Myocyte (in vitro differentiated cells): Measurements from ENCODE around the gene PHPT1. TPM values are rescaled to one million over a fixed set of nuclear protein-coding genes. Genes with fewer than 3 reads are reported as not detected.
"Not testable (repeated sequence)": the region's sequence is repeated elsewhere in the genome, so short reads cannot be mapped to it uniquely, and the experiment has no call there.

Source experiments
- DNase-seq: peaks from one replicate; pipeline ENCODE4 v3.0.0-alpha.2; 2012; ENCODE audit warnings: low read depth
- polyA plus RNA-seq: library from polyadenylated mRNA; unstranded; fragments of >200 nt; gene quantifications from one replicate; pipeline ENCODE4 v1.2.1, GENCODE V29; 2012; ENCODE audit warnings: missing spikeins
- total RNA-seq: library from RNA; depleted of rRNA; stranded (reverse); fragments of >200 nt; gene quantifications from 2 replicates; pipeline ENCODE4 v1.2.3, GENCODE V29; 2014

The PHPT1 gene
- 106 and 131 TPM in 2 replicates for total RNA-seq
- polyA plus RNA-seq = 326 TPM

DNA sequence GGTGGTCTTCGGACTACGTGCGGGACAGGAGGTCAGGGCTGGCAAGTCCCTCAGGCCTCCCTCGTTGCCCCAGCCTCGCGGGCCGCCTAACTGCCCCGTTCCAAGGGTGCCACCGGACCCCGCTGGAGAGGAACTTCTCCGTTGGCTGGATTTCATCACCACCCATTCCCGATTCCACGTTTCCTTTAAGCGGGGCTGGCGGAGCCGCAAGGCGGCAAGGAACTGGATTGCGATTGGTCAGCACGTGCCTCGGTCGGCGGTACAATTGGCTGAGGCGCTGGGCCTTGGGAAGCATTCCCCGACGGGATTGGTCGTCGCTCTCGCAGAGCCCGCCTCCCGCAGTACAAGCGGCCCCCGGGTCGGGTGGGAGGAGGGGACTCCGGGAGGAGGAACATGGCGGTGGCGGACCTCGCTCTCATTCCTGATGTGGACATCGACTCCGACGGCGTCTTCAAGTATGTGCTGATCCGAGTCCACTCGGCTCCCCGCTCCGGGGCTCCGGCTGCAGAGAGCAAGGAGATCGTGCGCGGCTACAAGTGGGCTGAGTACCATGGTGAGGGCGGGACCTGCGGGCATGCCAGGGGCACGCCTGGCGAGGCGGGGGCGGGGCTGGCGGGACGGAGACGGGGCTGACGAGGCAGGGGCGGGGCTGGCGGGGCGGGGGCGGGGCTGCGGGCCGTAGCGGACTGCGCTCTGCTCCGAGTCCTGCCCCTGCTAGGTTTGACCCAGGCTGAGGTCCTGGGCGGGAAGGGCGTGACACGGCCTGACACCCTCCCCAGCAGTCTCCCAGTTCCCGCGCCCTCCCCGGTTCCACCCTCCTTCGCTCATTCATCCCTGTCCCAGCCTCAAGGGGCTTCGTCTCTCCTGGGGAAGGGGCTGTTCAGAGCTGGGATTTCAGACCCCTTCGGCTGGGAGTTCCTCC lies at the start of gene PHPT1:
PHPT1 (plus strand) TSS at position 372 of the 922 bp plus-strand sequence; CDS start at position 394, 22 bp downstream.
- peak; percentile 99 for DNase-seq

DNA sequence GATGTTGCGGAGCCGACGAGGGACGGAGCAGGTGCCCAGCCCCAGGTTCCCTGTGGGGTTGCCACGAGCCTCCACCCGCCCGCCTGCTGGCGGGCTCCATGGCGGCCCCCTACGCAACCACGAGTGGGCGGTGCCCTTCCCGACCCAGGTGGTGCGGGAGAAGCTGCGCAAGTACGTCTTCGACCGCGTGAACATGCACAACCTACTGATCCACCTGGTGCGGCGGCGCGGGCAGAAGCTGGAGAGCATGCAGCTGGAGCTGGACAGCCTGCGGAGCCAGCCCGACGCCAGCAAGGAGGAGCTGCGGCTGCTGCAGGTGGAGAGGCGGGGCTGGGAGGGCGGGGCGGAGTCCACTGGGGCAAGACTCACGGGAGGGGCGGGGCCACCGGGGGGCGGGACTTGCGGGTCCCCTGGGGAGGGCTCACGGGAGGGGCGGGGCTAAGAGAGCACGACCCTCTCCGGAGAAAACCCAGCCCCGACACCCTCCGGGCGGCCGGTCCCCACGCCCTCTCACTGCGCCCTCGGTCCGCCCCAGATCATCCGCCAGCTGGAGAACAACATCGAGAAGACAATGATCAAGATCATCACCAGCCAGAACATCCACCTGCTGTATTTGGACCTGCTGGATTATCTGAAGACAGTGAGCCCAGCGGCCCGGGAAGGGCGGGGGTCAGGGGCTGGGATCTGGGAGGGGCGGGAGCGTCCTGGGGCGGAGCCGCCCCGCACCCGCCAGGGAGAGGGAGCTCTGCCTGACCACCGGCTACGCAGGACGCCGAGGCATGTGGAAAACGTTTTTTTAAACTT lies 49.2 kb upstream of the PHPT1 start:
- DNase-seq = peak; percentile 46

GRCh38 chr9:136802321-136802720 lies 46.9 kb upstream of the PHPT1 start:
- no peak for DNase-seq

GRCh38 chr9:136803009-136803550 lies 46.1 kb upstream of the PHPT1 start:
- not testable (repeated sequence) for DNase-seq

- no peak for DNase-seq
Observed at GRCh38 chr9:136803551-136804508, 45.4 kb upstream of the PHPT1 start.

GRCh38 chr9:136804509-136805206 lies 44.6 kb upstream of the PHPT1 start:
- DNase-seq = no peak

DNA sequence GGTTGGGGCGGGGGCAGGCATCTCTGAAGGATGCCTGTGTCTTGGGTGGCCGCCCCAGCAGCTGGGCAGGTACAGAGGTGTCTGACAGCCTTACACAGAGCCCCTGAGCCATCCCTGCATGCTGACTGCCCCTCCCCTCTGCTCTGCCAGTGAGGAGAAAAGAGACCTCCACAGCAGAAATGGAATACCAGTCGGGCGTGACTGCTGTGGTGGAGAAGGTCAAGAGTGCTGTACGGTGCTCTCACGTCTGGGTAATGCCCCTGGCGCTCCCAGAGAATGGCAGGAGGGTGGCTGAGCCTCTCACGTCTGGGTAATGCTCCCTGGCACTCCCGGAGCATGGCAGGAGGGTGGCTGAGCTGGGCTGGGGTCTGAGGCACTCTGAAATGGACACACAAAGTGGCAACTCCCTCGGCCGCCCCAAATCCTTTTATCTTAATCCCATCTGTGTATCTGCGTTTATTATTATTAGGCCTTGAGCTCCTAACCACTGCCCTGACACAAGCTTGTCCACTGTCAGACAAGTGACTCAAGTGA lies 43.9 kb upstream of the PHPT1 start:
- no peak for DNase-seq

- DNase-seq = no peak
Observed at GRCh38 chr9:136806067-136806466, 43.1 kb upstream of the PHPT1 start.

- DNase-seq = no peak
Observed at GRCh38 chr9:136806631-136807201, 42.5 kb upstream of the PHPT1 start.

- peak; percentile 75 for DNase-seq
Observed at GRCh38 chr9:136807281-136808074, 41.7 kb upstream of the PHPT1 start, which contains the start of gene RABL6. Gene RABL6 (plus strand): TSS chr9:136807948. CDS start chr9:136808197, 249 bp downstream.

GRCh38 chr9:136808075-136808805 lies 41.0 kb upstream of the PHPT1 start:
- no peak for DNase-seq

DNA sequence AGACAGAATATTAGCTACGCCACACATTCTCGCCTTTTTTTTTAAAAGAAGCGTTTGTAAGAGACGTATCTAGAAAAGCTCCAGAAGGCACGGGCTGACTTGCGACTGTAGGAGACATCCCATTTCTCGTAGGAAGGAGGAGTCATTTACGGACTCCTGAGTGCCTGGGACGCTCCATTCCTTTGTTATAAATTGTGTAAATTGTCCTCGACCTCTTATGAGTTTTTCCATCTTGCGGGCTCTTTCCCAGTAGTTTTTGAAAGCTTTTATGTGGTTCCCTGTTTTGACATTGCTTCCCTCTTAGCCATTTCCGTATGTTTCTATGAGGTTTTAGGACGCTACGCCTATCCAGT lies 40.4 kb upstream of the PHPT1 start:
- DNase-seq = no peak

- no peak for DNase-seq
Observed at GRCh38 chr9:136814725-136815421, 34.3 kb upstream of the PHPT1 start.

DNA sequence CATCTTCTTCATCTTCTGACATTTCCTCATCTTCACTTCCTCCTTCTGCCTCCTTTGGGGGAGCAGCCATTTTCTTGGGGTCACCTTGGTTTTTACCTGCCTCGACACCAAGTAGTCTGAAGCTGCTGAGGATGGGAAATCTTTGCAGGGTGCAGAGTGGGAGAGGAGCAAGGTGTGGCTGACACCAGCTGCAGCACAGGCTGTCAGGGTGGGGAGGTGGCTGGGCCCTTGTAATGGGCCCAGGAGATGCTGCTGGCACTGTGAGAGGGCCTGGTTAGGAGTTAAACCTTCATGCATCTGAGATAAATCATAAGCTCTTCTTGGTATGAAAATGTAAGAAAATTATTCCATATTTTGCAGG lies 33.8 kb upstream of the PHPT1 start:
- DNase-seq = no peak

DNA sequence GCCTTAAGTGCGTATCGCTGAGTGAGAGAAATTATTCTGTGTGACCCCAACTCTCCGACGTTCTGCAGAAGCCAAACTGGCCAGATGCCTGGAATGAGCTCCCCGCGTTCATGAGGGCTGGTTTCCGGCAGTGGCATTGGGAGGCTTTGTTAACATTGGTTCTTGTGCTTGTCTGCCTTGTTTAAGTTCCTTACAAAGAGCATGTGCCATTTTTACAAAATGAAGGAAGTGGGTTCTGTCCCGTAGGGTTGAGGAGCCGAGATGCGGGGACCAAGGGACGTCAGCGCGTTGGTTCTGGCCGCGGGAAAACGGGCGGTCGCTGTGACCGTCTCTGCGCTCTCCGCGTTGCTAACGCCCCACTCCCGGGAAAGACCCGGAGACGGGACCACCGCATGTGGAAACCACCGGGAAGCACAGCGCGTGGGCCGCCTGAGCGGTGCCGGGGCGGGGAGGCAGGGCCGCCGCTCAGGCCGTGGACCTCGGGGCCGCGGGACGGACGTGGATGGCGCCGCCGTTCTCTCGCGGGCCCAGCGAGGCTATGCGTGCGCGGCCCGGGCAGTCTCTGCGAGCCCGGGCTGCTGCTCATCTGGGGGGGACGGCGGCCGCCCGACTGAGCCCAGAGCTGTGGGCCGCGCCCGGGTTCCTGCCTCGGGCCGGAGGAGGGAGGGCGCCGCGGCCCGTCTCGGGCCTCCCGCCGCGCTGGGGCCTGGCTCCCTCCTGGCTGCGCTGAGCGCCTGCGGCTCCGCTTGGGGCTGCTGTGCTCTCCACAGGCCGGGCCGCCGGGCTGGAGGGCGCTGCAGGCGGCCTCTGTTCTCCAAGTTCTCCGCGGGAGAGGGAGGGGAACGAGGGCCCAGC lies 28.0 kb upstream of the PHPT1 start:
- no peak for DNase-seq

DNA sequence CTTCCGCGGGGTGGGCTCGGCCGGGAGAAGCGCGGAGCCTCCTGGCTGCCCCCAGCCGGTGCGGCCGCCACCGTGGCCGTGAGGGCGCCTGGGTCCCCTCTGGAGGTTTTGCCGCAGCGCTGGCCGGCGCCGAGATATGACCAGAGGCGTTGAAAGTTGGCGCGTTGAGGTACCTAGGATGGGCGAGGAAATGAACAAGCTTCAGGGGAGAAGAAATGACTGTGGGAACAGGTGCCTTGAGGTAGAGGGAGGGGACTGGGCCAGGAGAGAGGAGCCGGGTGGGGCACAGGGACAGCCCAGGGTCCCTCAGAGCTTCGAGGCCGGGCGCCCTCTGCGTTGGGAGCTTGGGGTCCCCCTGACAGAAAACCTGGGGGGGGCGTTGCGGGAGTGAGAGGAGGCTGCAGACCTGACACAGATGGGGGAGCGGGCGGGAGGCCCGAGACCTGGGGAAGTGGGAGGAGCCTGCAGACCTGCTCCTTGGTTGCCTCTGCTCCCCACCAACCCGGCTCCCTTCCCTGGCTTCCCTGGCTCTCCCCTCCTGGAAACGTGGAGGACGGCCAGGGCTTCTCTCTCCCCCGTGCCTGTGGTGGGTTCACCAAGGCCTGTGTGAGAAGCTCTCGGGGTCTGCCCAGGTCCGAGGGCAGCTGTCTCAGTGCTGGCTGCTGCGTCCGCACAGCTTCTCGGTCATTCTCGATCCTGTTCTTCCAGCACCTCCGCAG lies 27.2 kb upstream of the PHPT1 start:
- no peak for DNase-seq
